ENCODE results near the gene SLC25A38. TPM values are rescaled to one million over a fixed set of nuclear protein-coding genes. Genes with fewer than 3 reads are reported as not detected.

Gene SLC25A38
- total and polyA plus RNA-seq, 10 of the 15 experiments (the other 5 are each of a cell fraction or from before 2014, with no cell fraction given) = 15.2 to 55.2 (median 39.2) TPM

DNA sequence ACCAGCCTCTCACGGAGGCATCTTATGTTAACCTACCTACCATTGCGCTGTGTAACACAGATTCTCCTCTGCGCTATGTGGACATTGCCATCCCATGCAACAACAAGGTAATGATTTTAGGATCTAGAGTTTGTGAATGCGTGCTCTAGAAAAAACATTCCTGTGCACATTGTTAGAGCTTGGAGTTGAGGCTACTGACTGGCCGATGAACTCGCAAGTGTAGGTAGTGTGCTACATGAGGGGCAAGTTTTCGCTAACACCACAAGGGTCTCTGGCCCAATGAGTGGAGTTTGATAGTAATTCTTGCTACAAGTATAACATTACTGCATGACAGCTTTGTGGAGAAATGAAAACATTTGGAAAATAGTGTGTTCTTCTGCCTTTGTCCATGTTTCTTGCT is 27.7 kb downstream of the SLC25A38 start:
- no peak for TF ChIP-seq JUND (IDR thresholded peaks at IDR 0.05; ENCODE audit: low read depth, low read length)
- 0 out of 2 replicates have a peak, but pooled peaks have one; percentile 50 for TF ChIP-seq POLR2AphosphoS5 (IDR thresholded peaks at IDR 0.05; ENCODE audit: low read length)
- ChIA-PET POLR2A (no interaction called here), RAD21 (ENCODE audit: unreplicated experiment) (no interaction called here), CTCF (no interaction called here), SMC1A (ENCODE audit: uncharacterized antibody, unreplicated experiment) (no interaction called here)
- Histone ChIP-seq H2AFZ (ENCODE audit: control insufficient read depth, low read depth, low read length) (no peak overlapping the region), H3K9ac (ENCODE audit: control insufficient read depth, insufficient read depth, low read length) (no peak overlapping the region), H3K4me3 (no peak overlapping the region), H3K9me3 (replicated peaks; ENCODE audit: control insufficient read depth, insufficient read depth, low read length) (no peaks in the 10 kb centered on the region), H3K27ac (ENCODE audit: control insufficient read depth, insufficient read depth) (no peak overlapping the region), H3K4me2 (ENCODE audit: control insufficient read depth, insufficient read depth) (peak overlapping the region; percentile 39), H3K79me2 (ENCODE audit: control insufficient read depth, insufficient read depth, low read length) (peaks cover 44% of the 10 kb centered on the region), H4K20me1 (ENCODE audit: control insufficient read depth, insufficient read depth) (peaks cover 8% of the 10 kb centered on the region), H3K36me3 (ENCODE audit: control insufficient read depth in 2 of 2, insufficient read depth in 2 of 2, low read length in 1 of 2) (peaks cover 25 to 64% of the 10 kb centered on the region in 2 experiments), H3K27me3 (replicated peaks in 1 of 2; ENCODE audit: control insufficient read depth in 2 of 2, insufficient read depth in 2 of 2, low read length in 1 of 2) (no peaks in the 10 kb centered on the region), H3K4me1 (ENCODE audit: control insufficient read depth, insufficient read depth, low read length) (no peaks in the 10 kb centered on the region)
- WGBS (ENCODE audit: insufficient coverage, insufficient replicate concordance, low lambda C conversion rate, missing lambda C conversion rate) = 96% methylated on average over 7 of the region's 7 CpGs
- intact Hi-C loops (cut with micrococcal nuclease; ENCODE audit: unreplicated experiment) = no loop called here
- FAIRE-seq = no peak
- no peak for ATAC-seq
- in situ Hi-C loops (cut with MboI) = no loop called here
- no peak for DNase-seq (ENCODE audit: low read depth, low spot score)
- BruUV-seq (replicated peaks) = no TSS peak

DNA sequence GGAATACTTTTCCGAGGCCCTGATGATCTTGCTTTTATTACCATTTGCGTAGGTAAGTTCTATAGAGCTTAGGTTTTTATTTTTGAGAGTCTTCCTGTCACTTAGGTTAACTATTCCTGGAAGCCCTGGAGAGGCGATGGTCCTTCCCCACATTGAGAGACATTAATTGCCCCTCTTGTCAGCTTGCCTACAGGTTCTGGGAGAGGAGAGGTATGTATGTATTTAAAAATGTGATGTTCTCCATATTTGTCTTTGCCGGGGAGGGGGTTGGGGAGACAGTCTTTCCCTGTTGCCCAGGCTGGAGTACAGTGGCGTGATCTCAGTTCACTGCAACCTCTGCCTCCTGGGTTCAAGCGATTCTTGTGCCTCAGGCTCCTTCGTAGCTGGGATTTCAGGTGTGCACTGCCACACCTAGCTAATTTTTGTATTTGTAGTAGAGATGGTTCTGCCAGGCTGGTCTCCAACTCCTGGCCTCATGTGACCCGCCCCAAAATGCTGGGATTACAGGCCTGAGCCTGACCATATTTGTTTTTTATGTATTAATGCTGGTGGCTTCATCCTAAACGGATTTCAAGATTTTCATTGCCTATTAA is 29.6 kb downstream of the SLC25A38 start:
- 88% methylated on average over 9 of the region's 9 CpGs for WGBS (ENCODE audit: insufficient coverage, insufficient replicate concordance, low lambda C conversion rate, missing lambda C conversion rate)
- Histone ChIP-seq H3K9ac (ENCODE audit: control insufficient read depth, insufficient read depth, low read length) (no peak overlapping the region), H3K4me3 (no peak overlapping the region), H3K79me2 (ENCODE audit: control insufficient read depth, insufficient read depth, low read length) (peaks cover 30% of the 10 kb centered on the region), H3K4me2 (ENCODE audit: control insufficient read depth, insufficient read depth) (no peak overlapping the region), H3K9me3 (replicated peaks; ENCODE audit: control insufficient read depth, insufficient read depth, low read length) (no peaks in the 10 kb centered on the region), H3K27me3 (replicated peaks in 1 of 2; ENCODE audit: control insufficient read depth in 2 of 2, insufficient read depth in 2 of 2, low read length in 1 of 2) (no peaks in the 10 kb centered on the region), H2AFZ (ENCODE audit: control insufficient read depth, low read depth, low read length) (no peak overlapping the region), H3K4me1 (ENCODE audit: control insufficient read depth, insufficient read depth, low read length) (no peaks in the 10 kb centered on the region), H4K20me1 (ENCODE audit: control insufficient read depth, insufficient read depth) (peaks cover 8% of the 10 kb centered on the region), H3K36me3 (ENCODE audit: control insufficient read depth in 2 of 2, insufficient read depth in 2 of 2, low read length in 1 of 2) (peaks cover 25 to 58% of the 10 kb centered on the region in 2 experiments), H3K27ac (ENCODE audit: control insufficient read depth, insufficient read depth) (no peak overlapping the region)
- FAIRE-seq (no peak), DNase-seq (ENCODE audit: low read depth, low spot score) (no peak), ATAC-seq (no peak)
- SMC1A ChIA-PET (ENCODE audit: uncharacterized antibody, unreplicated experiment) = interaction anchor here (0.8 to 2.0 kb wide), 4 partner anchors 14 to 35 kb away, joined by 3 to 4 read pairs (median 3); no protein-coding TSS in a partner anchor
- intact Hi-C loops (cut with micrococcal nuclease; ENCODE audit: unreplicated experiment) = no loop called here
- CTCF ChIA-PET = interaction anchor here (0.9 to 1.2 kb wide), 3 partner anchors 10 to 118 kb away, joined by 3 to 4 read pairs (median 3); no protein-coding TSS in a partner anchor
- no TSS peak for BruUV-seq (replicated peaks)
- POLR2A ChIA-PET = no interaction called here
- RAD21 ChIA-PET (ENCODE audit: unreplicated experiment) = no interaction called here
- in situ Hi-C loops (cut with MboI) = no loop called here
- TF ChIP-seq, protein P1, sequence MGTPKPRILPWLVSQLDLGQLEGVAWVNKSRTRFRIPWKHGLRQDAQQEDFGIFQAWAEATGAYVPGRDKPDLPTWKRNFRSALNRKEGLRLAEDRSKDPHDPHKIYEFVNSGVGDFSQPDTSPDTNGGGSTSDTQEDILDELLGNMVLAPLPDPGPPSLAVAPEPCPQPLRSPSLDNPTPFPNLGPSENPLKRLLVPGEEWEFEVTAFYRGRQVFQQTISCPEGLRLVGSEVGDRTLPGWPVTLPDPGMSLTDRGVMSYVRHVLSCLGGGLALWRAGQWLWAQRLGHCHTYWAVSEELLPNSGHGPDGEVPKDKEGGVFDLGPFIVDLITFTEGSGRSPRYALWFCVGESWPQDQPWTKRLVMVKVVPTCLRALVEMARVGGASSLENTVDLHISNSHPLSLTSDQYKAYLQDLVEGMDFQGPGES (IDR thresholded peaks at IDR 0.05) = no peak
- TF ChIP-seq SREBF1 (IDR thresholded peaks at IDR 0.05; ENCODE audit: low read length) (no peak), NFYB (IDR thresholded peaks at IDR 0.05; ENCODE audit: insufficient read depth, low read depth, low read length) (no peak), NFYA (IDR thresholded peaks at IDR 0.05; ENCODE audit: borderline replicate concordance, low read depth, low read length) (no peak), BMI1 (IDR thresholded peaks at IDR 0.05; ENCODE audit: borderline replicate concordance) (no peak), ETV6 (conservative IDR thresholded peaks at IDR 0.05 in 1 of 2, IDR thresholded peaks at IDR 0.05 in 1 of 2; ENCODE audit: borderline replicate concordance in 1 of 2, low read depth in 1 of 2) (no peak)
- TF ChIP-seq, protein P2, sequence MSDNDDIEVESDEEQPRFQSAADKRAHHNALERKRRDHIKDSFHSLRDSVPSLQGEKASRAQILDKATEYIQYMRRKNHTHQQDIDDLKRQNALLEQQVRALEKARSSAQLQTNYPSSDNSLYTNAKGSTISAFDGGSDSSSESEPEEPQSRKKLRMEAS (IDR thresholded peaks at IDR 0.05; ENCODE audit: low read depth, low read length) = no peak
- TF ChIP-seq, protein P3, sequence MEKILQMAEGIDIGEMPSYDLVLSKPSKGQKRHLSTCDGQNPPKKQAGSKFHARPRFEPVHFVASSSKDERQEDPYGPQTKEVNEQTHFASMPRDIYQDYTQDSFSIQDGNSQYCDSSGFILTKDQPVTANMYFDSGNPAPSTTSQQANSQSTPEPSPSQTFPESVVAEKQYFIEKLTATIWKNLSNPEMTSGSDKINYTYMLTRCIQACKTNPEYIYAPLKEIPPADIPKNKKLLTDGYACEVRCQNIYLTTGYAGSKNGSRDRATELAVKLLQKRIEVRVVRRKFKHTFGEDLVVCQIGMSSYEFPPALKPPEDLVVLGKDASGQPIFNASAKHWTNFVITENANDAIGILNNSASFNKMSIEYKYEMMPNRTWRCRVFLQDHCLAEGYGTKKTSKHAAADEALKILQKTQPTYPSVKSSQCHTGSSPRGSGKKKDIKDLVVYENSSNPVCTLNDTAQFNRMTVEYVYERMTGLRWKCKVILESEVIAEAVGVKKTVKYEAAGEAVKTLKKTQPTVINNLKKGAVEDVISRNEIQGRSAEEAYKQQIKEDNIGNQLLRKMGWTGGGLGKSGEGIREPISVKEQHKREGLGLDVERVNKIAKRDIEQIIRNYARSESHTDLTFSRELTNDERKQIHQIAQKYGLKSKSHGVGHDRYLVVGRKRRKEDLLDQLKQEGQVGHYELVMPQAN (conservative IDR thresholded peaks at IDR 0.05) = no peak
- TF ChIP-seq, protein P4, sequence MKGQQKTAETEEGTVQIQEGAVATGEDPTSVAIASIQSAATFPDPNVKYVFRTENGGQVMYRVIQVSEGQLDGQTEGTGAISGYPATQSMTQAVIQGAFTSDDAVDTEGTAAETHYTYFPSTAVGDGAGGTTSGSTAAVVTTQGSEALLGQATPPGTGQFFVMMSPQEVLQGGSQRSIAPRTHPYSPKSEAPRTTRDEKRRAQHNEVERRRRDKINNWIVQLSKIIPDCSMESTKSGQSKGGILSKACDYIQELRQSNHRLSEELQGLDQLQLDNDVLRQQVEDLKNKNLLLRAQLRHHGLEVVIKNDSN (IDR thresholded peaks at IDR 0.05; ENCODE audit: borderline replicate concordance, extremely low read length, insufficient read depth, low read depth, low read length) = no peak
